Adipocyte (in vitro differentiated cells): ENCODE data around the gene OCEL1.
A peak's percentile ranks its signal among the peaks of the same experiment; 100 is the strongest.

ENCODE experiments used
- DNase-seq: peaks from one replicate; pipeline ENCODE4 v3.0.0-alpha.2; 2015; ENCODE audit warnings: low read depth
- H3K27me3 ChIP-seq: replicated peaks from 2 replicates; pipeline ENCODE4 v1.7.0; 2013; ENCODE audit warnings: mild to moderate bottlenecking, low read length, moderate library complexity; ENCODE audit not compliant: control insufficient read depth, insufficient read depth
- H3K36me3 ChIP-seq: 2 replicates; pipeline ENCODE4 v1.7.0; 2013; ENCODE audit warnings: low read length, mild to moderate bottlenecking, moderate library complexity; ENCODE audit not compliant: control insufficient read depth, insufficient read depth, severe bottlenecking
- H3K4me1 ChIP-seq: 2 replicates; pipeline ENCODE4 v1.7.0; 2013; ENCODE audit warnings: mild to moderate bottlenecking, low read length, moderate library complexity; ENCODE audit not compliant: control insufficient read depth, insufficient read depth
- H3K4me3 ChIP-seq: 2 replicates; pipeline ENCODE4 v1.7.0; 2013; ENCODE audit warnings: mild to moderate bottlenecking, low read length, moderate library complexity
- H3K9ac ChIP-seq: 2 replicates; pipeline ENCODE4 v1.7.0; 2013; ENCODE audit warnings: mild to moderate bottlenecking, low read length, moderate library complexity
- H3K9me3 ChIP-seq: 2 replicates; pipeline ENCODE4 v1.7.0; 2013; ENCODE audit warnings: mild to moderate bottlenecking, low read length, moderate library complexity; ENCODE audit not compliant: control insufficient read depth

OCEL1 gene

DNA sequence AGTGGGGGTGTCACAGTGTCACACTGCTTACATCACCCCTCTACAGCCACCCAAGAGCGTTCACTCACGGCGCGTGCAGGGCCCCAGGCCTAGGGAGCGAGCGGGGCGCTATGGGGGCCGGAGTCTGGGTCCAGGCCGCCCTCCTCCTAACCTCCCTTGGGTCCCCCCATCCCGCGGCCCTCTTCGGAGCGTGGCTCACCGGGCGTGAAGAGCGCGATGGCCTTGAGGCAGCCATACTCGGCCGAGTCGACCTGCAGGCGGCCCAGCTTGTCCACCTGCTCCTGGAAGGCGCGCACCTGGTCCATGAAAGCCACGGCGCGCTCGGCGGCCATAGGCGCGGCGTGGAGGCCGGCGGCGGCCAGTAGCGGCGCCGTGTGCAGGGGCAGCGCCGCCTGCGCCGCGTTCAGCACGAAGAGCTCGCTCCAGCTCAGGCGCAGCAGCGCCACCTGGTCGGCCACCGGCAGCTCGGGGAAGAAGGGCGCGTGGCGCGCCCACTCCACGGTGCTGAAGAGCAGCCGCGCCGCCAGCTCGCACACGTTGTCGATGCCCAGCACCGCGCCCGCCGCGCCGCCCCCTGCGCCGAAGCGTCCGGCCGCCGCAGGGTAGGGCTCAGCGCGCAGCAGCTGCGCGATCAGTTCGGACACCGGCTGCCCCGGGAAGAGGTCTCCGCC, 9.4 kb downstream of the OCEL1 start:
- H3K9ac ChIP-seq, result peak overlapping the region; percentile 56
- H3K9me3 ChIP-seq, result no peaks in the 10 kb centered on the region
- H3K4me3 ChIP-seq, result peak overlapping the region; percentile 68
- peak; percentile 84 for DNase-seq
- H3K36me3 ChIP-seq, result peaks cover 57% of the 10 kb centered on the region
- H3K27me3 ChIP-seq, result no peaks in the 10 kb centered on the region
- H3K4me1 ChIP-seq, result peaks cover 12% of the 10 kb centered on the region

DNA sequence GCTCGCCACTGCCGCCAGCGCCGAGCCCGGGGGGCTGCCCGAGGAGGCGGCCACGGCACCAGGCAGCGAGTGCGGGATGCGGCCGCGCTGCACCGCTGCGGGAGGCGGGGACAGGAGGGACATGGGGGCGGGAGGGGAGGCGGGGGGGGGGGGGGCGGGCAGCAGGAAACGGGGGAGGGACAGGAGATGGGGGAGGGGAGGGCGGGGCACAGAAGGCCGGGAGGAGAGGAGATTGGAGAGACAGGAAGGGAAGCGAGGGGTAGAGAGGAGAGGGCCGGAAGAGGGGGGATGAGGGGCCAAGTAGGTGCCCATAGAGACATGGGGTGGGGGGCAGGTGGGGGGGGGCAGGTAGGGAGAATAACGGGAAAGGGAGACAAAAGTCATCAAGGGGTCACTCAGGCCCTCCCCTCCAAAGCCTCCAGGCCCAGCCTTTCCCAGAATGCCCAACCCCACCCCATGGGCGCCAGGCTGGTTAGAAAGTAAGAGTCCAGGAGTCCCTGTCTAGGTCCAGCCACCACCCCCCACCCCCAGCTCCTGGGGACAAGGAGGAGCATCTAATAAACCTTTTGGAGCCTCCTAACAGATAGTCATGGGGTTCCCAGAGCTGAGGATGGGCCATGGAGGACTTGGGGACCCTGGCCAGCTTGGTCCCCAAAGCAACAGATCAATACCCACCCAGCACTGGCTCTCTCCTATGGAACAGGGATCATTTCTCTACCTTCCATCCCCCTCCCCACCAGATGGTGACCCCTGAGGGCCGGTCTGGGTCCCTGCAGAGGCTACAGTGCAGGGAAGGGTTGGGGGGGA, 10.1 kb downstream of the OCEL1 start:
- H3K9me3 ChIP-seq, result no peaks in the 10 kb centered on the region
- peaks cover 57% of the 10 kb centered on the region for H3K36me3 ChIP-seq
- no peaks in the 10 kb centered on the region for H3K27me3 ChIP-seq
- H3K4me3 ChIP-seq, result peak overlapping the region; percentile 68
- H3K4me1 ChIP-seq, result peaks cover 15% of the 10 kb centered on the region
- no peak for DNase-seq
- peak overlapping the region; percentile 56 for H3K9ac ChIP-seq

DNA sequence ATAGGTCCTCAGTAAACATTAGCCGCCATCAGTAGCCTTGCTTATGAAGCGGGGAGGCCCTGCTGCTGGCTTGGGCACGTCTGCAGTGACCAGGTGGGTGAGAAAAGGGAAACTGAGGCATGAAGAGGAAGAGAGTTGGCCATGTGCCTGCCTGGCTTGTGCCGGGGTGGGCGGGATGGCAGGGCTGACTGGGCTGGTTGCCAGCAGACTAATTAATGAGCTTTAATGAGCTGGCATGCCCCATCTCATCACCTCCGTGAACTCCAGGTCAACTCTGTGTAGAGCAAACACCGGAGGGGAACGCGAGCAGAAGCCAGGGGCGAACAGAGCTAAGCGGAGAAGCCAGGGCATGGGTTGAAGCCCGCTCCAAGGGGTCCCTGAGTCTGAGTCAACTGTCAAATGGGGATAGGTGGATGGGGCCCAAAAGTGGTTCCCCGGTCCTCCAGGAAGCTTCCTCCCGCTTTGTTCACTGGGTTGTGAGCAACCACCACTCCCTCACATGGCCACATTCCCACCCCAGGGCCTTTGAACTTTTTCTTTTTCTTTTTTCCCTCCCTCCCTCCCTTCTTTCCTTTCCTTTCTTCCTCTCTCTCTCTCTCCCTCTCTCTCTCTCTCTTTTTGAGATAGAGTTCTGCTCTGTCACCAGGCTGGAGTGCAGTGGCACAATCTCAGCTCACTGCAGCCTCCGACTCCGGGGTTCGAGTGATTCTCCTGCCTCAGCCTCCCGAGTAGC, 11.0 kb downstream of the OCEL1 start:
- Histone ChIP-seq H3K9ac (no peak overlapping the region), H3K36me3 (peaks cover 51% of the 10 kb centered on the region), H3K4me1 (peaks cover 20% of the 10 kb centered on the region), H3K27me3 (no peaks in the 10 kb centered on the region), H3K4me3 (no peak overlapping the region), H3K9me3 (no peaks in the 10 kb centered on the region)
- no peak for DNase-seq

DNA sequence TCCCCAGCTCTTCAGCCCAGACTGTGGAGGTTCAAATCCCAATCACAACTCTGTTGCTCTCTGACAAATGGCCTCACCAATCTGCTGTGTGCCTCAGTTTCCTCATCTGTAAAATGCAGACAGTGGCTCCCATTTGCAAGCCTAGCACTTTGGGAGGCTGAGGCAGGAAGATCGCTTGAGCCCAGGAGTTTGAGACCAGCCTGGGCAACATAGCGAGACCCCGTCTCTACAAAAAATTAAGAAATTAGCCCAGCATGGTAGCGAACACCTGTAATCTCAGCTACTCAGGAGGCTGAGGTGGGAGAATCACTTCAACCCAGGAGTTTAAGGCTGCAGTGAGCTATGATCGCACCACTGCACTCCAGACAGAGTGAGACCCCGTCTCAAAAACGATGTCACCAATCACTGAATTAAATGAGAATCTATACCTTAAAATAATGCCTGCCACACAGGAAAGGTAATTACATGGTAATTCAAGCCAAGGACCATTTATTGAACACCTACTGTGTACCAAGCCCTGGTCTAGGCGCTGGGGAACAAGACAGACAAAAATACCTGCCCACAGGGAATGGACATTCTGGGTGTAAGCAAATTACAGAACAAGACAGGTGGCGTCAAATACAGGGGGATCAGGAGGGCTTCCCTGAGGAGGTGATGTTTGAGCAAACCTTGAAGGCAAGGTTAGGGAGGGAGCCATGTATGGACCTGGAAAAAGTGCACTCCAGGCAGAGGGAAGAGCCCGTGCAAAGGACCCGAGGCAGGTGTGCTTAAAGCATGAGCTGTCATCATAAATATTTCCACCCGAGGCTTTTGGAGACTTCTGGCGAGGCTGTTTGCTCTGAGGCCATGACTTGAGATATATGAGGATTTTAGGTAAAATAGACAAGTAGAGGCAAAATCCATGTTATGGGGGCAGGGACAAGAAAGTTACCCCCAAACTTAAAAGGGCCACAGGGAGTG, 12.0 kb downstream of the OCEL1 start:
- Histone ChIP-seq H3K9me3 (no peaks in the 10 kb centered on the region), H3K27me3 (no peaks in the 10 kb centered on the region), H3K36me3 (peaks cover 41% of the 10 kb centered on the region), H3K9ac (no peak overlapping the region), H3K4me1 (peaks cover 30% of the 10 kb centered on the region), H3K4me3 (no peak overlapping the region)
- no peak for DNase-seq

DNA sequence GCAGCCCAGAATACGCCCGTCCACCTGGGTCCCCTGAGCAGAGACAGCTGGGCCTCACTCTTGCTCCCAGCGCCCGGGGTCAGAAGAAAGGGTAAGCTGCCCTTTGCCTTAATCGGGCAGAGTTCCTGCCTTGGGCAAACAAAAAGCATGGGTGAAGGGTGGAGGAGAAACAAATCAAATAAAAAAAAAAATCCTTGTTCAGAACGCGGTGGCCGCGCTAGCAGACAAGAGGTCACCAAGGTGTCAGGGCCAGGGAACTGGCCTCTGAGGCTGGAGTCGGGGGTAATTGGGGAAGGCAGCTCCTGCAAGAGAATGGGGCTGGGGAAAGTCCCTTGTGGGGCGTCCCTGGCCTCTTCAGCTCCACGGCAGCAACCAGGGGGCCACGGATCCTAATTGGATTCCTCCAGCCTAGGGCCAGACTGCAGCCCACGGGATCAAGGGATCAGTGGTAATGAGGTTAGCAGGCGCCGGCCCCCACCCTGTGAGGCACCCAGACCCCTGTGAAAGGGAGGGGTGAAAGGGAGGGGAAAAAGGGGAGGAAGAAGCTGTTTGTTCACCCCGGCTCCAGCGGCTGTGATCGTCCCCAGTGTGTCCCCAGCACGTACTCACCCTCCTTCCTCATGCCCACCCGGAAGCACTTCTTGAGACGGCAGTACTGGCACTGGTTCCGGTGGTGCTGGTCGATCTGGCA, 14.2 kb downstream of the OCEL1 start:
- no peak for DNase-seq
- peaks cover 31% of the 10 kb centered on the region for H3K4me1 ChIP-seq
- H3K9ac ChIP-seq, result no peak overlapping the region
- H3K4me3 ChIP-seq, result no peak overlapping the region
- no peaks in the 10 kb centered on the region for H3K27me3 ChIP-seq
- peaks cover 29% of the 10 kb centered on the region for H3K36me3 ChIP-seq
- no peaks in the 10 kb centered on the region for H3K9me3 ChIP-seq

DNA sequence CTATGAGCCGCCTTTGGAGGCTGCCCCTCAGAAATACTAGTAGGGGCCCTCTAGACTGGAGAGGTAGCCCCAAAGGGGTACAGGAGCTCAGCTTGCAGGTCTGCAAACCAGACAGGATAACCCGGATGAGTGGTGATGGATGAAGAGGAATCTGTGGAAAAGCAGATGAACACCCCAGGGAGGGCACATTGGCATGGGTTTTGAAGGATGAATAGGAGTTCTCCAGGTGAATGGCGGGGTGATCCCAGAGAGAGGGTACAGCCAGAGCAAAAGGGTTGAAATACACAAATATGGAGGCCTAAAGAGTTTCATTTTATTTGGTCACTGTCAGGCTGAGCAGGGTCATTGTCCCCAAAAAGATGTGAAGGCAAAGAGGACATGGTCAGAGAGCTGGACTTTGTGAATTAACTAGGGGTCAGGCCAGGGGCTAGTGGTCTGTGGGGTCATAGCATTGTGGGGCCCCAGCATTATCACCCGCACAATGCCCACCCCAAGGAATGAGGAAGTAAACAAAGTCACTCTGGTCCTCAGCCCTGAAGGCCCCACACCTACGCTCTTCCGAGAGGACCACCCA, 14.9 kb downstream of the OCEL1 start:
- no peaks in the 10 kb centered on the region for H3K9me3 ChIP-seq
- no peaks in the 10 kb centered on the region for H3K27me3 ChIP-seq
- no peak overlapping the region for H3K9ac ChIP-seq
- no peak overlapping the region for H3K4me3 ChIP-seq
- peaks cover 29% of the 10 kb centered on the region for H3K4me1 ChIP-seq
- no peak for DNase-seq
- H3K36me3 ChIP-seq, result peaks cover 29% of the 10 kb centered on the region

DNA sequence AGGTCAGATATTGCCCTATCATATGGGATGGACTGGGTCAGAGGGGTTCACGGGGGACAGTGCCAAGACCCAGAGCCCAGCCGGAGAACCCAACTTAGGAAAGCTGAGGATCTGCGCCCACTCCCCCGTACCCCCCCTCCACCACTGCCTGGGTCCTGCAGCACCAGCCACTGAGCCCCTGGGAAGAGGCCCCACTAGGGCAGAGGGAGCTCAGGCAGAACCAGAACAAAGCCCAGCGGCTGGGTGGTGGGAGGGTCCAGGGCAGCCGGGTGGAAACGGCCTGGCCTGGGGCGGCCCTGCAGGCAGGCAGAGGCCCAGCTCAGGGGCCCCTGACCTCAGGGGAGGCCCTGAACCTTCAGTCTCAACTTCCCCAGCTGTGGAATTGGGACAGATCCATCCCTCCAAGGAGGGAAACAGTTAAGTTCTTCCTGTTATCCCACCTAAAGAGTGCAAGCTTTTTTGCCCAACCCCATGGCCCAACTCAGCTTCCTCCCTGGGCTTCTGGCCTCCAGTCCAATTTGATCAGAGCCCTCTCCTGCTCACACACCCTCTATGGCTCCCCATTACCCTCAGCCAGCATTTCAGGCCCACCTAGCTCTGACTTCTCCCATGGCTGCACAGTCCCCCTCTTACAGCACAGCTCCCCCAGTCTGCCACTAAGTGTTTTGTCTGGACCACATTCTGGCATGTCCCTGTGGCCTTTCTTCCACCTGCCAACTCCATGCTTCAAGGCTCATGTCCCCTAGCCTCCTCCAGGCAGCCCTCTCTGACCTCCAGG, 16.6 kb downstream of the OCEL1 start:
- H3K4me1 ChIP-seq, result peaks cover 43% of the 10 kb centered on the region
- peaks cover 22% of the 10 kb centered on the region for H3K36me3 ChIP-seq
- no peaks in the 10 kb centered on the region for H3K27me3 ChIP-seq
- H3K9ac ChIP-seq, result peak overlapping the region; percentile 96
- no peaks in the 10 kb centered on the region for H3K9me3 ChIP-seq
- H3K4me3 ChIP-seq, result peak overlapping the region; percentile 96
- DNase-seq, result no peak

DNA sequence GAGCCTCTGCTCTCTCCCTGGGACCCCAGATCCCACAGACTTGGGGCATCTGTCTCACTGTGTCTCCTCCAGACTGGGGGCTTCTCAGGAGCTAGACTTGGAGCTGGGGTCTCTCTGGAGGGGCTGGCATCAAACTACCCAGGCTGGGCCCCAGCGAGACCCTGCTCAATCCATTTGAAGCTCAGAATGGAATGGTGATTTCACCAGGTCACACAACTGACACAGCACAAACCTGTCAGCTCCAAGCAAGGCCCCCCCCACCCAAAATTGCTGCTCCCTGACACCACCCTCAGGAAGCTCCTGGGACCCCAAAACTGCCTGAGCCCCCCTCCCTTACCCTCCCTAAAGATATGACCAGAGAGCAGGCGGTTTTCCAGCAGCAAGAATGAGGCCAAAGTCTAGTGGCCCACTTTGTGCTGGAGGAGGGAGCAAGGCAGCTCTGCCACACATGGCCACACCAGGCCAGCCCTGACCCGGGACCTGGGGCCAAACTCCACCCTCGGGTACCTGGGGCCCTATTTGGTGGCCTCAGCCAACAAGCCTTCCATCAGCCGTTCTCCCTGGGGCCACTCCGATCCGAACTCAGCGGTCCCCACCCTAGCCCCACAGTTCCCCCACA, 17.3 kb downstream of the OCEL1 start:
- peaks cover 15% of the 10 kb centered on the region for H3K36me3 ChIP-seq

DNA sequence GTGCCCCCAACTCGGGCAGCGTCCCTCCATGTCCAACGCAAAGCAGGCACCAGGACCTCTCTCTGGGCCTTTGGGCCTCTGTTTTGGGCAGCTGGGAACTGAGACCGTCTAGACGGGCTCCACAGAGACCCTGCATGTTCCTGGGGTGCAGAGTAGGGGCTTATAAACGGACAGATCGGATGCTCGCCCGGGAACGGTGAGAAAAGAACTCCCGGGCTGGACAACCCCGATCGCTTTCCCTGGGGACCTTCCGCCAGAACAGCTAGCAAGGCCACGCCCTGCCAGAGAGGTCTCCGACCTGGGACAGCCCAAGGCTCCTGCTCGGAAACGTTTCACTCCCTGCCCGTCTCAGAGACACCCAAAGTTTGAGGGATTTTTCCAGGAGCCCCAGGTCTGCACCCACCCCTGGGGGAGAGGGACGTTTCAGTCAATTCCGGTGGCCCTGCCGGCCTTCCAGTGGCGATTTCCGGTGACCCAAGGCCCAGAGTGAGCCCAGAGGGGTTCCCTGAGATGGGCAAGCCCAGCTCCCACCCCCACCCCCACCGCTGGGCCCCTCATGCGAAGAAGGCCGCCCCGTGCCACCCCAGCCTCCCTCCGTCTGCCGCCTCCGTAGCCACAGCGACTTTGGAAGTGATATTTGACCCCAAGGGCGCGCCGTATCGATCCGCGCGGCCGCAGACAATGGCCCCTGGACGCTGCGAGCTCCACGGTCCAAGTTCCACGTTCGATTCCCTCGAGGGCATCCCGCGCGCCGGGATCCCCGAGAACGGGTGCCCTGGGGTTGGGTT, 18.0 kb downstream of the OCEL1 start:
- peaks cover 11% of the 10 kb centered on the region for H3K36me3 ChIP-seq
- H3K9ac ChIP-seq, result peak overlapping the region; percentile 96
- H3K4me3 ChIP-seq, result peak overlapping the region; percentile 96
- DNase-seq, result peak; percentile 71
- no peaks in the 10 kb centered on the region for H3K27me3 ChIP-seq
- H3K9me3 ChIP-seq, result no peaks in the 10 kb centered on the region
- H3K4me1 ChIP-seq, result peaks cover 52% of the 10 kb centered on the region

More for the DNA sequence above, 17.3 kb downstream of the OCEL1 start:
- Histone ChIP-seq H3K27me3 (no peaks in the 10 kb centered on the region), H3K9me3 (no peaks in the 10 kb centered on the region), H3K4me3 (peak overlapping the region; percentile 96), H3K4me1 (peaks cover 45% of the 10 kb centered on the region), H3K9ac (peak overlapping the region; percentile 96)
- DNase-seq, result peak; percentile 29
